Astrocyte of the hippocampus (primary cell): ENCODE measurements around the gene SMC4.
"Not testable (repeated sequence)": the region's sequence is repeated elsewhere in the genome, so short reads cannot be mapped to it uniquely, and the experiment has no call there.

Experiments used
- DNase-seq: peaks from one replicate; pipeline ENCODE4 v3.0.0; 2011; ENCODE audit warnings: low read depth, low spot score

Gene SMC4

GRCh38 chr3:160445854-160446253 is 46.4 kb downstream of the SMC4 start:
- DNase-seq, result no peak

- DNase-seq, result no peak
Measured at GRCh38 chr3:160446522-160447056, 47.1 kb downstream of the SMC4 start.

GRCh38 chr3:160447544-160447943 is 48.1 kb downstream of the SMC4 start:
- peak; percentile 19 for DNase-seq

DNA sequence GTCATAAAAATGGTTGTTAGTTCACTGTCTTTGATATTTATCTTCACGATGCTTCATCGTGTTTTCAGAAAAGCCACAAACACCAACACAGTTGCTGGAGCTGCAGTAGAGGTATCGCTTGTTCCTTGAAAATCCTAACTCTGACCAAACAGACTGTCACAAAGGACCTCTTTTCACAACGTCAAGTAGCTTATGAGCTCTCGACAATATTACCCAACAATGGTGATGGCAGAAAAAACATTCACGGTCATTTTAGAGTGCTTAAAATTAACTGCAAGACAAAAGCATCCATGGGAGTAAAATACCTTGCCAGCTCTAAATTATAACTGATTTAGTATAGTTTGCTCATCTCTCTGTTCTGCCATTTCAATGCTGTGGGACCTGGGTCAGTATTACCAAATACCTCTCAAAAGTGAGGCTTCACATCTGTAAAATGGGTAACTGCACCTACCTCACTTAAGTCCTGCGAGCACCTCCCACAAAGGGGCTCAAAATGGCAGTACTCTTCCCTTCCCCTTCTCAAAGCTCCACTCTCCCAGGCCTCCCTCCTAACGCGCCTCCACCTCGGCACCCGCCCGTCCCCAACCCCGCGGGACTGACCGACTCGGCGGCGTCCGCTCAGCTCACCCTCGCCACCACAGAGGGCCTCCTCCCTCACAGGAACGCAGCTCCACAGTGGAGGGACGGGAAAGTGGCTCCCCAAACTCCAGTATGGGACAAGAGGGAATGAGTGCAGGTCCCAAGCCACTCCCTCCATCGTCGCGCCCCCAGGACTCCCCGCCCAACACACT is 49.6 kb downstream of the SMC4 start:
- DNase-seq, result peak; percentile 43

GRCh38 chr3:160449636-160450598 is 50.5 kb downstream of the SMC4 start, which contains the start of gene TRIM59:
TSS of gene TRIM59 (minus strand) at chr3:160449786. CDS start at chr3:160439183, 10,603 bp downstream.
- DNase-seq, result peak; percentile 99

DNA sequence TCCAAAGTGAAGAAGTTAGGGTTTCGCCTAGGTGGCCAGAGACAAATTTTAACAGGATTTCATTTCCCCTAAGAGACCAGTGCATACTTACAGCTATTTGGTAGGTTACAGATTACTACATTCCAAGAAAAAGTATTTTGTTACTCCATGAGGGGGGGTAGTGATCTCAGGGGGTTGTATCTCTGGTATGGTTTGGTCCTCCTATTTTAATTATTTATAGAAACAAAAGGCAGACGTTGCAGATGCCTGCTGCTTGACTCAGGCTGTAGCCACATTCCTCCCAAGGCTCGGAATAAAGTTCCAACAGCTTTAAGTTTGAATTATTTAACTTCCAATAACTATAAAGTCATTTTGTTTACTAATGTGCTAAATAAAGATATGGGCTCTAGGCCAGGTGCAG is 51.4 kb downstream of the SMC4 start:
- peak; percentile 63 for DNase-seq

- no peak for DNase-seq
Measured at GRCh38 chr3:160451602-160452001, 52.2 kb downstream of the SMC4 start.

DNA sequence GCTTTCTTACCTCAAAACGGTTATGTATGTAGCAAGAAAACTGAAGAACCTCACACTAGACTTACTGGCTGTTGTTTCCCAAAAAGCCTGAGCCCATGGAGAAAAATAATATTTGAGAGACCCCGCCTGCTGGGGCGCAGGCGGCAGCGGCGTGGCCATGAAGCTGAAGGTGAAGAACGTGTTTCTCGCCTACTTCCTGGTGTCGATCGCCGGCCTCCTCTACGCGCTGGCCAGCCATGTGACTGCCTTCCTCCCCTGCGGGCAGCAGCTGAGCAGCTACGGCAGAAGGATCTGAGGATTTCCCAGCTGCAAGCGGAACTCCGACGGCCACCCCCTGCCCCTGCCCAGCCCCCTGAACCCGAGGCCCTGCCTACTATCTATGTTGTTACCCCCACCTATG is 52.8 kb downstream of the SMC4 start:
- DNase-seq, result not testable (repeated sequence)

DNA sequence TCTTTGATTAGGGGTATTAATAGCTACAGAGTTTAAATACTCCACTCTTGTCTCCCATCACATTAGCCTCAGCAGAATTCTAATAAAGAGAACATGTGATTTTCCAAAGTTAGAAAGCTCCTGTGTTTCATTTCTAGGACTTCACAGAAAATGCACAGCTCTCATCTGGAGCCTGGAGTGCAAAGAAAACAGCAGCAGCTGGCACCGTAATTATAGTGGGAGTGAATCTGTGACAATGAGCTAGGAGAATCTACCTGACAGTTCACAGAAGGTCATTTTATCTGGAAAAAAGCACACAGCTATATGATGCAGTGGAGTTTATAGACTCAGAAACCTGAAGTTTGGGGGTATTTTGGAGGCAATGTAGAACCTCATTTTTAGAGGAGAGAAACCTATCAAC is 55.5 kb downstream of the SMC4 start:
- DNase-seq, result no peak

- DNase-seq, result no peak
Measured at GRCh38 chr3:160455846-160456245, 56.4 kb downstream of the SMC4 start.

- DNase-seq, result no peak
Measured at GRCh38 chr3:160458151-160458550, 58.7 kb downstream of the SMC4 start.

DNA sequence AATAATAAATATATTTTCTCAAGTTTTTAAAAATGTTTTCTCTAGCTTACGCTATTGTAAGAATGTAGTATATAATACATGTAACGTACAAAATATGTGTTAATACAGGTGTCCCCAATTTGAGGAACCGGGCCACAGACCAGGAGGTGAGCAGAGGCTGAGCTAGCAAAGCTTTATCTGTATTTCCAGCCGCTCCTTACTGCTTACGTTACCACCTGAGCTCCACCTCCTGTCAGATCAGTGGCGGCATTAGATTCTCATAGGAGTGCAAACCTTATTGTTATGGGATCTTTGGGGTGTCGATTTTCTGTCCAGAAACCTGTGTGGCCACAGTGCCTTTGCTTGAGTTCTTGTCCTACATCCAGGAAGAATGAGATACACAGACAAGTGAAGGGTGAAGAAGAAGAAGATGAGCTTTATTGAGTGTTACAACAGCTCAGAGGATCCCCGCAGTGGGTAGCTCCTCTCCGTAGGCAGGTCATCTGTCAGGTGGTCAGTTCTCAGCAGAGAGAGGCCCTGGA is 60.1 kb downstream of the SMC4 start:
- no peak for DNase-seq

DNA sequence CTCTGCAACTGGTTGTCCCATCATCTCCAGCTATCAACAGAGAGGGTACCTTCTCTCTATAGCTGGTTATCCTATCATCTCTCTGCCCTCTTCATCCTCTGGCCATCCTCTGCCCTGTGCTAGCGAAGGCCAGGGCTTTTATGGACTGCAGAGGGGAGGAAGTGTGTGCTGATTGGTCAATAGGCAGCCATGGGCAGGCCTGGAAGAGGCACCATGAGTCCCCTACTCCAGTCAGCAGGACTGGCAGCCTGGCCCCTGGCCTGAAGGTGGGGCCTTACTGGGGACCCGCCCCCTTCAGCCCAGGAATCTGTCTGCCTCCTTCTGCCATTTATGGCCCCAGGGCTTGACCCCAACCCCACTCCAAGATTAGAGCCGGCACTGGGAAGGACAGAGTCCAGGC is 60.6 kb downstream of the SMC4 start:
- DNase-seq, result no peak

- no peak for DNase-seq
Measured at GRCh38 chr3:160464321-160464720, 64.9 kb downstream of the SMC4 start.

- DNase-seq, result no peak
Measured at GRCh38 chr3:160464971-160465370, 65.5 kb downstream of the SMC4 start.

DNA sequence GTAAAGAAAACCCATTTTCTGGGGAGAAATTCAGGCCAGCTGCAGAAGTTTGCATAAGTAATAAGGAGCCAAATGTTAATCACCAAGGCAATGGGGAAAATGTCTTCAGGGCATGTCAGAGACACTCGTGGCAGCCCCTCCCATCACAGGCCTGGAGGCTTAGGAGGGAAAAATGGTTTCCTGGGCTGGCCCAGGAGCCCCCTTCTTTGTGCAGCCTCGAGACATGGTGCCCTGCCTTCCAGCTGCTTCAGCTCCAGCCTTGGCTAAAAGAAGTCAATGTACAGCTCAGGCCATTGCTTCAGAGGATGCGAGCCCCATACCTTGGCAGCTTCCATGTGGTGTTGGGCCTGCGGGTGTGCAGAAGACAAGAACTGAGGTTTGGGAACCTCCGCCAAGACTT is 70.7 kb downstream of the SMC4 start:
- DNase-seq, result no peak

DNA sequence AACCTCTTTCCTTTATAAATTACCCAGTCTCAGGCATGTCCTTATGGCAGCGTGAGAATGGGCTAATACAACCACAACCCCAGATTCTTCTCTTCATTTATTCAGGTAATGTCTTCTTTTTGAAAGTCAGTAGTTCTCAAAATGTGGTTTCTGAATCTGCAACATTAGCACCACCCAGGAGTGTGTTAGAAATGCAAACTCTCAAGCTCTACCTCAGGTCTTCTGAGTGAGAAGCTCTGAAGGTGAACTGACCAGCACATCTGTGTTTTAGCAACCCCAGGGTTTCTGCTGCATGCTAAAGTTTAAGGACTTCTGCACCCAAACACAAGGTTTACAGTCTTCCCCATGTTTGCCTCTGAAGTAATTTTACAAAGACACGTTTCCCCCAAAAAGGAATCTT is 72.4 kb downstream of the SMC4 start:
- DNase-seq, result no peak

- no peak for DNase-seq
Measured at GRCh38 chr3:160472344-160472743, 72.9 kb downstream of the SMC4 start.

- DNase-seq, result peak; percentile 40
Measured at GRCh38 chr3:160473221-160473620, 73.8 kb downstream of the SMC4 start.

DNA sequence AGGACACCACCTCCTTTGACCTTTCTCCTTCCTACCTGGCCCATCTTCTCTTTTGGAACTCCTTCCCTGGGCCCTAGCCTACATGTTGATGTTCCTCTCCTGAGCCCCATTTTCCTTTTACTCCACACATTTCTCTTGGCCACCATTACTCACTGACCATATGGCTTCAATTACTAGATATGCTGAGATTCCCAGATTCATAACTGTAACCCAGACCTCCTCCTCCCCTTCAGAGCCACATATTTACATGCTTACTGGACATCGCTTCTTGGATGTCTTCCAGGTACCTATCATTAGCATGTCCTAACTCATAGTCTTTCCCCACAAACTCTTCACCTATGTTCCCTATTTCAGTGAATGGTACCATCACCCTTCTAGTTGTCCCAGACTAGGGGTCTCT is 74.5 kb downstream of the SMC4 start:
- DNase-seq, result peak; percentile 52

GRCh38 chr3:160474416-160474838 is 75.0 kb downstream of the SMC4 start:
- peak; percentile 33 for DNase-seq

DNA sequence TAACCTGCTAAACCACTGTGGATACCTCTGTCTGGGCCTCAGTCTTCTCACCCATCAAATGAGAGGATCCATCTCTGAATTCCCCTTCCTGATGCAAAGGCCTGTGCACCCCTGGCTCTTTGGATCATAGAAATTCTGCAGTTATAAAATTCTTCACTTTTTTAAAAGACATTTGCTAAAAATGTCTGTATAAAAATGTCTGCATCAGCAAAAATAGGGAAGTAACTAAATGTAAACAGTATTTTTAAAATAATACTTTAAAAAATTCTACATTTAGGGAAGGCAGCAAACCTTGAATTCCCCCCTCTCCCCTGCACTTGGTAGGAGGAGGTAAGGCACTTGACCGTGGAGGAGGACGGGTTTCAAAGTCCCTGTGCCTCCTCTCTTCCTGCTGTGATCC is 75.7 kb downstream of the SMC4 start:
- no peak for DNase-seq
